Sigmoid colon (tissue), 3 donors: ENCODE results near the gene EIF2S1.

Experiments
- CTCF ChIP-seq, 4 experiments: fragments of 450-650 bp in 3 of 4; fragments of 200-600 bp in 1 of 4; IDR thresholded peaks; one replicate each; pipeline ENCODE4 v1.5.1; 2016 to 2019; ENCODE audit warnings: antibody characterized with exemption in 4 of 4, mild to moderate bottlenecking in 3 of 4, moderate library complexity in 2 of 4
- POLR2A ChIP-seq, 2 donors: fragments of 450-650 bp; IDR thresholded peaks; one replicate each; pipeline ENCODE4 v1.6.1; 2016; ENCODE audit warnings: antibody characterized with exemption in 2 of 2, mild to moderate bottlenecking in 2 of 2, moderate library complexity in 2 of 2

DNA sequence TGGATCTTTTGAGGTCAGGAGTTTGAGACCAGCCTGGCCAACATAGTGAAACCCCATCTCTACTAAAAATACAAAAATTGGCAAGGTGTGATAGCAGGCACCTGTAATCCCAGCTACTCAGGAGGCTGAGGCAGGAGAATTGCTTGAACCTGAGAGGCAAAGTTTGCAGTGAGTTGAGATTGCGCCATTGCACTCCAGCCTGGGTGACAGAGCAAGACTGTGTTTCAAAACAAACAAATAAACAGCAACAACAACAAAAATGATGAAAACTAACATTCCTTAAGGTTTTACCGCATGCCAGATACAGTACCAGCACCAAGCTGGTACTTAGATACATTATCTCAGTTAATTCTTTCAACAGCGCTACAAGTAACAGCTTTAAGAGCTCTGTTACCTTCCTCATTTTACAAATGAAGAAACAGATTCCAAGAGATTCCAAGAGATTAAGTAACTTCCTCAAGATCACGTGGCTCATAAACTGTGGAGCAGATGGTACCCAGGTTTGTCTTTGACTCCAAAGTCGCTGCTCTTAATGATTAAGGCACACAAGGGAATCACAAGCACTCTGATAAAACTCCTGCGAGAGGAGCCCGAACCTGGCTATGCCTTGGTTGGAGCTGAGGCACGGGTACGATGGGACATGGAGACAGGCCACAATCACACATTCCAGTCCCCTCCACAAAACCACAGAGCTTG is 69.5 kb downstream of the EIF2S1 start:
- no peak for TF ChIP-seq POLR2A (IDR thresholded peaks at IDR 0.05)
- TF ChIP-seq CTCF (IDR thresholded peaks at IDR 0.05) = no peak
